GM11168 (cell line): ENCODE results near the gene PCF11.

Experiments used
- in situ Hi-C: fragments of 300-500 bp; cut with MboI; formaldehyde crosslinking; loops from one replicate; pipeline ENCODE4 v1.12.0; 2022; ENCODE audit warnings: low sequenced_read_pairs; ENCODE audit not compliant: unreplicated experiment

Gene PCF11

GRCh38 chr11:83152264-83152663, 4.7 kb upstream of the PCF11 start:
- in situ Hi-C loops = no loop called here

DNA sequence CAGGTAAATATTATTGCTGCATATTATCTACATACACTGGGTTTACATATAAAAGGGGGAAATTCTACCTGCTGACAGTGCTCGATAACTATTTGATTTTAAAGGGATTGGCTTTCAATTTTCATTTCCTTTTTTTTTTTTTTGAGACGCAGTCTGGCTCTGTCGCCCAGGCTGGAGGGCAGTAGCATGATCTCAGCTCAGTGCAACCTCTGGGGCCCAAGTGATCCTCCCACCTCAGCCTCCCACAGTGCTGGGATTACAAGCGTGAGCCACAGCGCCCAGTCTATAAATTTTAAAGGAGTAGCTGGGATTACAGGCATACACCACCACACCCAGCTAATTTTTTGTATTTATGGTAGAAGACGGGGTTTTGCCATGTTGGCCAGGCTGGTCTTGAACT, 3.2 kb upstream of the PCF11 start:
- in situ Hi-C loops = no loop called here

DNA sequence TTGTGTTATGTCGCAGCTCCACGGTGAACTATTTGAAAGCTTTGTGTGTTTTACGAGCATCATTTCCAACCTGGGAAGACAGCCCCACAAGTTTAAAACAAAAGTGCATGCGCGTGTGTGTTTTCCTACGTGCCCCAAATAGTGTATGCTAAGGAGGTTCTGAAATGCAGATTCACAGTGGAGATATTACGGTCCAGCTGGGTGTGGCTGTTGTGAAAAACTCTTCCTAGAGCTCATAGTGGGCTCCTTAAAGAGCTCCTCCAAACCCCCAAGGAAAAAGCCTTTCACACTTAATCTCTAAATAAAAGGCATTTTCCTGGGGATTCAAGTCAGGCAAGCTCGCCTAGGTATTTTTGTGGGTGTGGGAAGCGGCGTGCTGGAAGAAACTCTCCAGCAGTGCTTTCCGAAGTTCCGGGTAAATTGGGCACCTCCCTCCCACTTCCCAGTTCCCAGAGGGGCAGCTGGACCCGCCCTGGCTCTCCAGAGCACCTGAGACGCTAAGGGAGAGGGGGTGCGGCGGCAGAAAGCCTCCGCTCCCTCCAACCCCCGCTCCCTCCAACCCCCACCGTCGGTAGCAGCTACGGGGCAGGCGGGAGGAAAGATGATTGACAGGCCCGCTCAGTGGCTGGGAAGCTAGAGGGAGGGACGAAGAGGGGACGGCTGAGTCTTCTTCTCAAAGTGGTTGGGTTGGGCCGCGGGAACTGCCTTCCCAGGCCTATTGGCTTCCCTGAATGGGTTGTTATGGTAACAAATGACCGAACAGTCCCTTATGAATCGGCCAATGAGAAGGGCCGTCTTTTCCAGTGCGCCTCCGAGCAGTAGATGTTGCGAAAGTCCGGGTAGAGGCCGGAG, 561 bp upstream of the PCF11 start:
- in situ Hi-C loops = no loop called here

DNA sequence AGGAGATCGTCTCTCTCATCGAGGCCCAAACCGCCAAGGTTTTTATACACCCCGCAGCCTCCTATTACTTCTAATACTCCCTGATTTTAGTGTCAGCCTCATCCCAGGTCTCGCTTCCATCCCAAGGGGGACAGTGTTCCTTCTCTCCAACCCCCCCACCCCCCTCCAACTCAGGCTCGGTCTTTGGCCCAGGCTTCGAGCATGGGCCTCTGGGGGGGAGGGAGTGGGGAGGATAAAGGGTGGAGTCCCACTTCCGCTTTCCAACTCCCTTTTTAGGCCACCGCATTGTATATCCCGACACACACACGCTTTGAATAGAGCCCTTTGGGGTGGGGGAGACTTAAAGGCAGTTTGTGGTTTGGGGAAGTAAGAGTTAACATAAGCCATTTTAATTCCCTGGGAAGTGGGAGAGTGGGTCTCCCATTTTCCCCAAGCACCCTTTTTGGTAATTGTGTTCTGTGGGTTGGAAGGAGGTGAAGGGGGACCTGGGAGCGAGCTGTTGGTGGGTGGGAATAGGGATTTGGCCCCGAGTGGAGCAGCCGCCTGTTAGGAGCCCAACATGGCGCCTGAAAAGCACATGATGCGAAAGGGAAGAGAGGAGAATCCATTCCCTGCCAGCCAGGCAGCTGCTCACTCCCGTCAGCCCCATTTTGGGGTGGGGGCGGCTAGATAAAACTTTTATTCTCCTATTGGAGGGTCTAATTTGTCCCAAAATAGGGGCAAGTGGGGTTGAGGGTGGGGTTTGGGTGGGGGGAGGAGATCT, 844 bp downstream of the PCF11 start:
- in situ Hi-C loops = no loop called here

DNA sequence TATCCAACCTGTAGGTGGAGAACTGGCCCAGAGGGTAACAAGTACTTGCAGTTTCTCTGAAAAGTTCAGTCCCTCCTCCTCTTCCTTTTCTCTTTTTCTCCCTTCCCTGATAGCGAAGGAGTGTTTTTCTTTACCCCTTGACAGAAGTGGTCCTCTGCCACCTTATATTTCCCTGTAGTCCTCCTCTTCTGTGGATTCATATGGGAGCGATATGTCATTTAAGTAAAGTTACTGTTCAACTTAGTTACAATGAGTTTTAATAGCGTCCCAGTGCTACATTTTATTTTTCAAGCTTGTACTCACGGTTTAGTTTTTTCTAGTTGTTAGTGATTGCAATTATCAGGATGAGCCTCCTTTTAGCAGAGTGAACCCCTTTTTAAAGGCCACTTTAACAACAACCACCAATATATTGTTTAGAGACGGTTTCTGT, 1.4 kb downstream of the PCF11 start:
- in situ Hi-C loops = no loop called here

DNA sequence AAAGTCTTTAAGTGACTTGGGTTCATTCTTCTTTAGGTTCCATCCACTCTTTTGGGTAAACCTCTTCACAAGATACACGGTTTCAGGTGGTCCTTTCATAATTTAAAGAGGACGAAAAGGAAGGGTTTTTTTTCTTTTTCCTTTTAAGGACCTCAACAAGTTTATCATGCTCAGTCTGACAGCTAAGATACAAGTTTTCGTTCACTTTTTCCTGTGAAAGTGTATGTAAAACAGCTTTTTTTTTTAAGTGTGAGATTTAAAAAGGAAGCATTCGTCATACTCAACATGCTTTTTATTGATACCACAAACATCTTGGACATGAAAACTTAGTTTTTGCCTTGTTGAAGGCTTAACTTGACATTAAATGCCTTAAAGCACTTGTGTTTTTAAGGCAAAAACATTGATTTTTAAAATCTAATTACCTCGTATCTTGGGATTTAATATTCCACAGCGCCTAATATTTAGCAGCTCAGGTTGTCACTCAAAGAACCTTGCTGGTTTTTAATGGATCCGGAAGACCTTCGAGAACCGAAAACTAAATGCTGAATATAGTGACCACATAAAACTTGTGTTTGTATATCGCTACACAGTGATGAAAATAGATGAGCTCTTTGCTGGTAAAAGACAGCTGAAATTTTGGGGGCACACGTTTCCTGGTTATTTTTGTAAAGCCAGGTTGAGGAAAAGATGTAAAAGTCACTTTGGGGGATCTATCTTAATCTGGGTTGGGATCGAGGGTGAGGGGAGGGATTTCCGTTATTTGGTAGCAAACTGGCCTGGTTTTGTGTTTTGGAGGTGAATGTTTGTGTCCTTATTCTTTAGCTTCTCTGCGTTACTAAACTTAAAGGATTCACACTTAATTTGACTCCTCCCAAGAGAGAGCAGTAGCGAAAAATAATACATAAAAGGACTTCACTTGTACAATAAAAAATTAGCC, 2.3 kb downstream of the PCF11 start:
- in situ Hi-C loops = no loop called here

- in situ Hi-C loops = no loop called here
These were observed 3.3 kb downstream of the PCF11 start for GRCh38 chr11:83159902-83160865.

GRCh38 chr11:83161610-83162199, 4.8 kb downstream of the PCF11 start:
- in situ Hi-C loops = no loop called here

GRCh38 chr11:83162377-83162776, 5.4 kb downstream of the PCF11 start:
- in situ Hi-C loops = no loop called here

DNA sequence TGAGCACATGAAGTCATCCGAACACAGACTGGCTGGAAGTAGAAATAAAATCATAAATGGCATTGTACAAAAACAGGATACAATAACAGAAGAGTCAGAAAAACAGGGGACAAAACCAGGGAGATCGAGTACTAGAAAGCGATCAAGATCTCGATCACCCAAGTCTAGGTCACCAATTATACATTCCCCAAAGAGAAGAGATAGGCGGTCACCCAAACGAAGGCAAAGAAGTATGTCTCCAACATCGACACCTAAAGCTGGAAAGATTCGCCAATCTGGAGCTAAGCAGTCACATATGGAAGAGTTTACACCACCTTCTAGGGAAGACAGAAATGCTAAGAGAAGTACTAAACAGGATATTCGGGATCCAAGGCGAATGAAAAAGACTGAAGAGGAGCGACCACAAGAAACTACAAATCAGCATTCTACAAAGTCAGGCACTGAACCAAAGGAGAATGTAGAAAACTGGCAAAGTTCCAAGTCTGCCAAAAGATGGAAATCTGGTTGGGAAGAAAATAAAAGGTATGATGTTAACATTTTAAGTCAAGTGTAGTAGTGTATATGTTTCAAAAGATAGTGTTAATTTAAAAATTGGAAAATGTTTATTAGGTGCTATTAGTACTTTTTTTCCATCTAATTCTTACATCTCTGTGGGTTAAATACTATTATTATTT, 9.4 kb downstream of the PCF11 start:
- in situ Hi-C loops = no loop called here

- in situ Hi-C loops = no loop called here
These were observed 11.8 kb downstream of the PCF11 start for GRCh38 chr11:83168756-83169155.

DNA sequence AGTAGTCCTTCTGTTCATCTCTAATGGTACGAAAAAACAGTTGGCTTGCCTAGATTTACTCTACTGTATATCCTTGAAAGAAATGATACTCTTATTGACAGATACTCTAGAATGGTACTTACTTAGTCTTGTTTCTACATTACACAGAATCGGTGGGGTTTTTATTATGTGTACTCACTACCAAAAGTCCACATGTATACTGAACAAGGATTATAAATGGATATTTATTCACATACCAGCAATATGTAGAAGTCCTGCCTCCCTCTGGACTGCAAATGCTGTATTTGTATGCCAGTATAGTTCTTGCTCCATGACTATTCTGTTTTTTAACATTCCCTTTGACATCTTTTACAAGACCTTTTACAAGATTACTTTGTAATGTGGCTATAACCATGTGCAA, 13.9 kb downstream of the PCF11 start:
- in situ Hi-C loops = no loop called here

DNA sequence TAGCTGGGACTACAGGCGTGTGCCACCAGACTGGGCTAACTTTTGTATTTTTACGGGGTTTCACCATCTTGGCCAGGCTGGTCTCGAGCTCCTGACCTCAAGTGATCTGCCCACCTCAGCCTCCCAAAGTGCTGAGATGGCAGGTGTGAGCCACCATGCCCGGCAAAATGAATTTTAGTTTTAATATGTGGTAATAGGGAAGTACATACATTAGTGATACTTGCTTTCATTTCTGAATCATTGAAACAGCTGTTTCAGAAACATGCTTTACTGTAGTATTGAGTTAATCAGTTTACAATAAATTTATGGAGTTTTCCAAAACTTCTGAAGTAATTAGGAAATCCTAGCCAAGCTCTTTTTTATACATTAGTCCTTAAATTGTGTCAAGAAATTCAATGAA, 15.6 kb downstream of the PCF11 start:
- in situ Hi-C loops = no loop called here

DNA sequence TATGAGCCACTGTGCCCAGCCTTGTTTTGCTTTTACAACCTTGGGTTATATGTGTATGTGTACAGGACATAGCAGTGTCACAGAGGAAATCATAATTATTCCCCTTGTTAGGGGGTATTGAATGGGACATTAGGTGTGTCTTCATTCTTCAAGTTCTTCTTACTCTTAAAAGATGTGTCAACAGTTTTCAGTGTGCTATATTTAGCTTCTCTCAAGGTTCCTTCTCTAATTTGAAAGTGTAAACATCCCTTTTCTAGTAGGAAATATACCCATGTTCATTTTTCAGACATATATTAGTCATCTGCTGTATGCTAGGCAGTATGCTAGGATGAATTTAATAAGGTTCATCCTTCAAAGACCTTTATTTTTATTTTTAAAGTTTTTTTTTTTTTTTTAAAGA, 17.1 kb downstream of the PCF11 start:
- in situ Hi-C loops = no loop called here

- in situ Hi-C loops = no loop called here
These were observed 18.9 kb downstream of the PCF11 start for GRCh38 chr11:83175815-83176214.

DNA sequence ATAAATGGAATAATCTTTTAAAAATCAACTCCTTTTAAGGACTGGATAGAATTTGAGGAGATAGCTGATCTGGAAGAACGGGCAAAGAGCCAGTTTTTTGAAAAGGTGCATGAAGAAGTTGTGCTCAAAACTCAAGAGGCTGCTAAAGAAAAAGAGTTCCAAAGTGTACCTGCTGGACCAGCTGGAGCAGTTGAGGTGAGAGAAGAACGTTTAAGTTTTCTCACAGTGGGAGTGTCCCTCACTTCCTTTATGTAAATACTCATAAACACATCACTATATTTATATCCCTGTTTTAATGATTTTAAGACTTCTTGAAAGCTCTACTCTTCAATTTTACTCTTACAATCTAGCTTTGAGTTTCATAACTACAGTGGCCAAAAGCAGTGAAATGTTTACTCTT, 24.9 kb downstream of the PCF11 start:
- in situ Hi-C loops = no loop called here

DNA sequence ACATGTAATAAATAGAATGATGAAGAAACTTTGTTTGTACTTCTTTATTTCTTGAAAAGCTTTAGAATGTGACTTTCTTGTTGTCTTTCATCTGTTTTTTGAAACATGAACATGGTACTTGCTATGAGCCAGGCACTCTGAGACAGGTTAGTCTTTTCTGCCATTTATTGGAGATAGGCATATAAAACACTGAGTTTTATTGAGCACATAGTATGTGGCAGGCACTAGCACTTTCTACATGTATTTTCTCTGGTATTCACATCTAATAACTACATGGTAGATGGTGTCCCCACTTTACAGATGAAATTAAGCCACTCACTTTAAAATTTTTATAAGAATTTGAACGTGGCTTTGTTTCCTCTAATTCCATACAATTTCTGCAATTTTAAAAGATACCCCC, 28.8 kb downstream of the PCF11 start:
- in situ Hi-C loops = no loop called here

- in situ Hi-C loops = no loop called here
These were observed 30.5 kb downstream of the PCF11 start for GRCh38 chr11:83187465-83187864.

DNA sequence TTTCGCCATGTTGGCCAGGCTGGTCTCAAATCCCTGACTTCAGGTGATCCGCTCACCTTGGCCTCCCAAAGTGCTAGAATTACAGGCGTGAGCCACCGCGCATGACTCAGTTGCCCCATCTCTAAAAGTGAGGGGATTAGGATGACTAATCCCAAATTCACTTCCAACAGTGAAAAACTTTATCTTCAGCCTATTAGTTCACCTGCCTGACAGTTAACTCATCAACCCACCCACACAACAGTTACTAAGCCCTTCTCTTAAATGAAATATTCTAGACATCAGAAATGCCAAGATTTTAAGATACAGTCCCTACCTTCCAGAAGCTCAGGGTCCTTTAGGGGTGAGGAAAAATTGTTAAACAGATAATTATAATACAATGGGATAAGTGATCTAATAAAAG, 34.6 kb downstream of the PCF11 start:
- in situ Hi-C loops = no loop called here
